Hematopoietic multipotent progenitor cell treated with erythropoietin and hydrocortisone succinate and interleukin-3 and kit ligand, for 4 days (in vitro differentiated cells): Measurements from ENCODE around the gene TRIM23.
"Not testable (repeated sequence)": the region's sequence is repeated elsewhere in the genome, so short reads cannot be mapped to it uniquely, and the experiment has no call there.

Source experiments
- DNase-seq: peaks from one replicate; pipeline ENCODE4 v3.0.0-alpha.2; 2015

The TRIM23 gene

DNA sequence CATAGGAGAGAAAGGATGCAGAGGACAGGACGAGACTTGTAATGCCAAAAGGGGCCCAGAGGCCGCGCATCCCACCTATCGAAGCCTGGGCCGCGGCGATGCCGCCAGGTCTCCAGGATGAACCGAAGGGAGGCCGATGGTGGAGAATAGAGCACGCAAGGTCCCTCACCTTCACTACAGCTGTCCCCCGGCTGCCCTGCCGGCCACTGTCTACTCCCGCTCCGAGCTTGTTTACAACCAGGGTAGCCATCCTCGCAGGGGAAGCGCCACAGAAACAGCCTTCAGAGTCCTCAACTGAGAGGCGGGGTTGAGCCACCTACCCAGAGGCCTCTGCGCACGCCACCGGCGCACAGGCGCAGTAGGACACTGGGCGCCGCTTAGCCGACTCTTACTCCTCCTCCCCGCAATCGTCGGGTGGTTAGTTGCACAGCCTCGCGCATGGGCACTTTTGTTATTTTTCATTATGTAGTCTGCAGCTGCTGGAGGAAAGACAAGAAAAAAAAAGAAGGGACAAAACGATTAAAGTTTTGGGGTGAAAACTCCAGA is at the start of gene TRIM23:
Gene TRIM23, minus strand, starts transcription at position 309 of the 546 bp plus-strand sequence. Its CDS starts 59 bp downstream, at position 250.
- peak; percentile 97 for DNase-seq

DNA sequence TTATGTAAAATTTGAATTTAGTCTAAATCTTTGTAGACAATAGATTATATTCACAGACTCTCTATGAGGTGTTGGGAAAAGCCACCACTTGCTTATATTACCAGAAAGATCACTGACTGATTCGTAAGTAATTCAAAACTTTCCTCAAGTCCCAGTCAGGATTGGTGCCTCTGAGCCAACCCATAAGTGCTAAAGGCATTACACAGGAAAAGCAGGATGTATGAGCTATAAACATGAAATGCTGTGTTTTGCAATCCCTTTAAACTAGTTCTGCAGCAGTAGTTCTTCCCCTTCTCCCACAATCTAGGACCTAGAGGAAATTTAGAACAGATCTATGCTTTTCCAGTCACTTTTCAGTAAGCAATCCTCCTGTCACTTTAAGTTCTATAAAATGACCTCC is 48.7 kb upstream of the TRIM23 start:
- DNase-seq = no peak

DNA sequence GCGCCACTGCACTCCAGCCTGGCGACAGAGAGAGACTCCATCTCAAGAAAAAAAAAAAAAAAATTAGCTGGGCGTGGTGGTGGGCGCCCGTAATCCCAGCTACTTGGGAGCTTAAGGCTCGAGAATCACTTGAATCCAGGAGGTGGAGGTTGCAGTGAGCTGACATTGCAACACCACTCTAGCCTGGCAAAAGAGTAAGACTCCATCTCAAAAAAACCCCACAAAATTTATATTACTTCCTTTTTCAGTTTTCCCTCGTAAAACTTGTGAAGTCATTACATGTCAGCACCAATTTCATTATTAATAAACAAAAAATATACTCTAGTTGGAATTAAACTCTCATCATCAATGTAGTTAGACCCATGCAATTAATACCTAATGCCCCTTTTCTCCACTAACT is 44.6 kb upstream of the TRIM23 start:
- DNase-seq = peak; percentile 12

DNA sequence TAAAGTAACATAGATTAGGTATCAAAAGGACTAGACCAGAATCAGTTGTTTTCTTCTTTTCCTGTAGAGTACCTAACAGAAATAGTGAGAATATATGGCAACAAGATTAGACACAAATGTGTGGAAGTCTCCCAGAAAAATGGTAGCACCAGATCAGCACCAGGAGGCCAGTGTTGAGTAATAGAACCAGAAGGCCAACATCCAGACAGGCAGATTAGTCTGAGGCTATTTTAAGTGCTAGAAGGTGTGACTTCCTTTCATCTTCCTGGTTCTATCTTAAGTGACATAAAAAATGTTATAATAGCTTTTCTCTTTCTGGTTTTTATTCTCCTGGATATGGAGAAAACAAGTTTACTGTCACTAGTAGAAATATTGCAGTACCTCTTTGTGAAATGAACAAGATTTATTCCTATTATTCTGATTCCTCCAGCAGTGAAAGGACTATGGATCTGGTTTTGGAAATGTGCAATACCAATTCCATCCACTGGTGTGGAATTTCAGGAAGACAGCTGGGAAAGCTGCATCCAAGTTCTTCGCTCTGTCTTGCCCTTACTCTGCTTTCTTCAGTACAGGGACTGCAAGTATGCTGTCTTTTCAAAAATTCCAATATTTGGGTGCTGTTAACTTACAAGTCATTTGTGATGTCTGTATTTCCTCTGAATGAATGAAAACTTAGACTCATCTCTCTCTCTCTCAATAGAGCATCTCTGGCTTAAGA is 39.8 kb upstream of the TRIM23 start:
- DNase-seq = no peak

DNA sequence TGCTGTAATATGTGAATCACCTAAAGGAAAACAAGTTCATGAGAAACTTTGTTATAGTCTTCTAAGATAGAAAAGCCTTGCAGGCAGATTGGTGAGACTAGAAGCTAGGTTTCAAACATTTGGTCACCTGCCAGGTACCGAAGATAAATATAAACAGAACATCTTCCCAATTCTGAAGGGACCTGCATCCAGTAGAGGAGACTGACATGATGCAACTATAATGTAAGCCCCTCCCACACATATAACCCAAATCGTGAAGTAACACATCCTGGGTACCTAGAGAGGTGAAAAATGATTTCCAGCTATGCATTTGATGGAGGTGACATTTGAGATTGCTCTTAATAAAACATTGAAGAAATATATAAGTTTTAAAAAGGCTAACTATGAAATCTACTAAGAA is 30.6 kb upstream of the TRIM23 start:
- no peak for DNase-seq

GRCh38 chr5:65651144-65651543 is 27.0 kb upstream of the TRIM23 start:
- DNase-seq = no peak

DNA sequence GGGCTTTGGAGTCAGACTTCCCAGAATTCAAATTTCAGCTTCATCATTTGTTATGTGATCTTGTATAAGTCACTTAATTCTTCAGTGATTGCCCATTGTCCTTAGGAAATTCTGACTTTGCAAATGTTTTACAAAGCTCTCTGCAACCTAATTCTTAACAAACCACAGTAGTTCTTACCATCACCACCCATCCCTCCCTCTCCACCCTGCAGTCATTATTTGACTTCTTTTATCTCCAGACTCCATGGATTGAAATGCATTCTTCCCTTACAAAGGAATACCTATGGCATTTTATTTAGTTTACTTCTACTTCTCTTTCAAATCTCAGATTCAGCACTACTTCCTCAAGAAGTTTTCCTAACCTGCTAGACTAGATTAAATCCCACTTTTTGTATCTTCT is 23.8 kb upstream of the TRIM23 start:
- DNase-seq = no peak

GRCh38 chr5:65646938-65647337 is 22.8 kb upstream of the TRIM23 start:
- DNase-seq = no peak

DNA sequence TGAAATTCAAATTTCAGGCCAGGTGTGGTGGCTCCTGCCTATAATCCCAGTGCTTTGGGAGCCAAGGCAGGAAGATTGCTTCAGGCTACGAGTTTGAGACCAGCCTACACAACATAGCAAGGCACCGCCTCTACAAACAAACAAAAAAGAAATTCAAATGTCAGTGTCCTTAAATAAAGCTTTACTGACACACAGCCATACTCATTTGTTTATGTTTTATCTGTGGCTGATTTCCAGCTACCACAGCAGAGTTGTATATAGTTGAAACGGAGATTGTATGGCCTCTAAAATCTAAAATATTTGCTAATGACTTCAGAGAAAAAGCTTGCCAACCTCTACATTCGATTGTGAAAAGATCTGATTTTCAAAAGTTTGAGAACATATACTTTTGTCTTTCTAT is 16.1 kb upstream of the TRIM23 start:
- DNase-seq = no peak

GRCh38 chr5:65630981-65631380 is 6.8 kb upstream of the TRIM23 start:
- no peak for DNase-seq

- DNase-seq = peak; percentile 19
Measured at GRCh38 chr5:65625743-65626142, 1.6 kb upstream of the TRIM23 start.

GRCh38 chr5:65624571-65625555 is 730 bp upstream of the TRIM23 start, which contains the start of the genes SHLD3 and TRAPPC13:
SHLD3 (plus strand) TSS chr5:65625027; CDS start chr5:65629588, 4,561 bp downstream.
TRAPPC13 (plus strand) TSS chr5:65625027; CDS start chr5:65625061, 34 bp downstream.
- peak; percentile 96 for DNase-seq

GRCh38 chr5:65623482-65623881 is 651 bp downstream of the TRIM23 start:
- DNase-seq = peak; percentile 15

- not testable (repeated sequence) for DNase-seq
Measured at GRCh38 chr5:65621961-65622360, 2.2 kb downstream of the TRIM23 start.

- no peak for DNase-seq
Measured at GRCh38 chr5:65620021-65620420, 4.1 kb downstream of the TRIM23 start.

DNA sequence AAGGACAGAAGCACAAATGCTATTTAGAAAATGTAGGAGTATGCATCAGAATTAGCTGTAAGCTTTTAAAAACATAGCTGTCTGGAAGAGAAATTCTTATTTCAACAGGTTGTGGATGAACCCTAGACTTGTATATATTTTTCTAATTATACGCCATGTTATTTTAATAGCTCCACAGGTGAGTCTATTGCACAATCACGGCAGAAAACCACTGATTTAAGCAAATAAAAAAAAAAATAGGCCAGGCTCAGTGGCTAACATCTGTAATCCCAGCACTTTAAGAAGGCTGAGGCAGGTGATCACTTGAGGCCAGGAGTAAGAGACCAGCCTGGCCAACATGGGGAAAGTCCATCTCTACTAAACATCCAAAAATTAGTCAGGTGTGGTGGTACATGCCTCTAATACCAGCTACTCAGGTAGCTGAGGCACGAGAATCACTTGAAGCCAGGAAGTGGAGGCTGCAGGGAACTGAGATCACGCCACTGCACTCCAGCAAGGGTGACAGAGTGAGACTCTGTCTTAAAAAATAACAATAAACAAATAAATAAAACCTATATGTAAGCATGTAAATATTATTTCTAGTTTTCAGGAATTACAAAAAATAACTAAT is 11.7 kb downstream of the TRIM23 start:
- DNase-seq = no peak

DNA sequence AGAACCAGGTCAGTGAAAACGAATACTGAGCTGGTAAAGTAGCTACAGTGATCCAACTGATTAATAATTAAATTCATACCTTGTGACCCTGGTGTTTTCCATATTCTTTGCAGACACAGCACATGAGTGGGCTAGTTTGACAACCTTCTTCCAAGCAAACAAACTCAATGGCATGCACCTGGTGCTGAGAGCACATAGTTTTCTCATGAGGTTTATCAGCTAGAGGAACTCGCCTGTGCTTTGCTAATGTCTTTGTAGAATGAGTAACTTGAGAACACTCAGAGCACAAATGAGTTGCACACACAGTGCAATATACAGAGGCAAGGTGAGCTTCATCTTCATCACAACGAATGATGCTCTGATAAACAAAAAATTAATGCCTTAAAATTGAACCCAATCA is 12.6 kb downstream of the TRIM23 start:
- no peak for DNase-seq

DNA sequence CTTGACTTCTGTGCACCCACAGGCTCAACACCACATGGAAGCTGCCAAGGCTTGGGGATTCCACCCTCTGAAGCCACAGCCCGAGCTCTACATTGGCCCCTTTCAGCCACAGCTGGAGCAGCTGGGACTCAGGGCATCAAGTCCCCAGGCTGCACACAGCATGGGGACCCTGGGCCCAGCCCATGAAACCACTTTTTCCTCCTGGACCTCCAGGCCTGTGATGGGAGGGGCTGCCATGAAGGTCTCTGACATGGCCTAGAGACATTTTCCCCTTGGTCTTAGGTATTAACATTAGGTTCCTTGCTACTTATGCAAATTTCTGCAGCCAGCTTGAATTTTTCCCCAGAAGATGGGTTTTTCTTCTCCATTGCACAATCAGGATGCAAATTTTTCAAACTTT is 22.4 kb downstream of the TRIM23 start:
- not testable (repeated sequence) for DNase-seq

DNA sequence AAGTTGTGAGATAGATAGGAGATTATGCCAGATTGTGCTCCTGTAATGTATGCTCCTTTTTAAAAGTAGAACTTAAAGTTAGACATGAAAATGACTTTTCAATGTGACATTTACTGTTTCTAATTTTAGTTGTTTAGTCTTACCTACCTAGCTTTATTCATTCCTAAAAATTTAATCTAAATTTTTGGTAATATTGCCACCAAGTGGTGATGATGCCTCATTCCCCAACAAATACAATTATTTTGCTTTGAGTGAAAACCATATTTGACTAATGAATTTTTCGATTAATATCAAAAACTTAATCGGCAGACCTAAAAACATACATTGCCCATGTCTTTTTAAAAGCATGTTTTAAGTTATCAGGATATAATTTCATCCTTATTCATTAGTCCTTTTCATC is 35.4 kb downstream of the TRIM23 start:
- DNase-seq = peak; percentile 7

DNA sequence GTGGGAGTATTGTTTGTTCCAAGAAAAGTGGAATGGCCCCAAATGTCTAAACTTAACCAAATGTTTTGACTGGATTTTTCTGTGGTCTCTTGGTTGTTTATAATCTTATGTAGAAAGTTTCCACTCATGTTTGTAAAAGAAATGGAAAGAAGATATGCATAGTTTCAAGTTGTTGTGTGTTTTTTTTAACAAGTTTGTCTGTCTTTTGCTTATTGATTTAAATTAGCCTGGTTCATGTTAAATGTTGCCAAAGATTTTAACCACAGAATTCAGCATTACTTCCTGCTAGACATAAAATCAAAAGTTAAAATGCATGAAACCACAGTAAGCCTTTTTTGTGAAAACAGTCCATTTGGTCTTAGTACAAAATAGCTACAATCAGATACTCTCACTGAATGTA is 47.0 kb downstream of the TRIM23 start:
- no peak for DNase-seq

- no peak for DNase-seq
Measured at GRCh38 chr5:65570598-65571226, 53.4 kb downstream of the TRIM23 start.

DNA sequence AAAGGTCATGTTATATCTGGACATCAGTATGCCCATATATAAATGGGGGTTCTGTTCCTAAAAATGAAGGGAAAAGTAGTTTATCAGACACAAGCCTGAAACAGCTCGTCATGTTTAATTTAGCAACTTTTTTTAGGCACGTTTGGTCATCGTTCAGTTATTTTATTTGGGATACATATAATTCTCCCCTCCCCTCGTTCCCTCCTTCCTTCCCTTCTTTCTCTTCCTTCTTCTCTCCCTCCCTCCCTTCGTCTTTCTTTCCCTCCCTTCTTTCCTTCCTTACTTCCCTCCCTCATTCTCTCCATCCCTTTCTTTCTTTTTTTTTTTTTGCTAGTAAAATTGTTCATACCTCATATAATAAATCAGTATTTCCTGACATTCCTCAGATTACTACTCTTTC is 57.6 kb downstream of the TRIM23 start:
- DNase-seq = no peak
